Mesenchymal stem cell (in vitro differentiated cells and primary cell): ENCODE measurements around the gene MCCD1.

Experiments
- DNase-seq: peaks from one replicate; pipeline ENCODE4 v3.0.0-alpha.2; 2013
- H2AFZ ChIP-seq: one replicate; pipeline ENCODE4 v1.6.1; 2013; ENCODE audit warnings: low read depth, mild to moderate bottlenecking, control low read depth, inconsistent platforms, low read length, moderate library complexity
- H2AK5ac ChIP-seq: 2 replicates; pipeline ENCODE4 v1.6.1; 2013; ENCODE audit warnings: low read length, moderate library complexity, mild to moderate bottlenecking, inconsistent platforms; ENCODE audit not compliant: severe bottlenecking
- H2BK120ac ChIP-seq: one replicate; pipeline ENCODE4 v1.6.1; 2013; ENCODE audit warnings: low read depth, mild to moderate bottlenecking, inconsistent platforms, low read length, moderate library complexity
- H2BK12ac ChIP-seq, 2 experiments: one replicate each; pipeline ENCODE4 v1.6.1; 2013; ENCODE audit warnings: inconsistent platforms in 2 of 2, low read length in 2 of 2, mild to moderate bottlenecking in 2 of 2, moderate library complexity in 2 of 2, control low read depth in 1 of 2
- H2BK15ac ChIP-seq: one replicate; pipeline ENCODE4 v1.6.1; 2013; ENCODE audit warnings: mild to moderate bottlenecking, low read depth, inconsistent platforms; ENCODE audit not compliant: poor library complexity, severe bottlenecking
- H2BK5ac ChIP-seq: 2 replicates; pipeline ENCODE4 v1.6.1; 2013; ENCODE audit warnings: low read depth, mild to moderate bottlenecking, low read length, control low read depth, inconsistent platforms; ENCODE audit not compliant: poor library complexity, severe bottlenecking
- H3K14ac ChIP-seq, 2 experiments: one replicate each; pipeline ENCODE4 v1.6.1; 2013; ENCODE audit warnings: inconsistent platforms in 2 of 2, low read length in 2 of 2, control low read depth in 1 of 2, mild to moderate bottlenecking in 1 of 2, moderate library complexity in 1 of 2
- H3K18ac ChIP-seq, 2 experiments: one replicate each; pipeline ENCODE4 v1.6.1; 2013; ENCODE audit warnings: inconsistent platforms in 2 of 2, low read length in 2 of 2, control low read depth in 1 of 2, low read depth in 1 of 2, mild to moderate bottlenecking in 1 of 2
- H3K23ac ChIP-seq, 2 experiments: one replicate each; pipeline ENCODE4 v1.6.1; 2013; ENCODE audit warnings: inconsistent platforms in 2 of 2, low read length in 2 of 2, mild to moderate bottlenecking in 2 of 2, moderate library complexity in 2 of 2, control low read depth in 1 of 2
- H3K27ac ChIP-seq: 2 replicates; pipeline ENCODE4 v1.5.1; 2013; ENCODE audit warnings: mild to moderate bottlenecking, moderate library complexity, low read length, control low read depth, inconsistent platforms; ENCODE audit not compliant: poor library complexity, severe bottlenecking
- H3K27me3 ChIP-seq, 2 experiments: 2 replicates each; pipeline versions ENCODE4 v1.6.1 to v1.7.0; 2013; ENCODE audit warnings: low read length in 2 of 2, mild to moderate bottlenecking in 2 of 2, moderate library complexity in 2 of 2, control low read depth in 1 of 2, inconsistent platforms in 1 of 2; ENCODE audit not compliant: control insufficient read depth in 1 of 2, insufficient read depth in 1 of 2
- H3K36me3 ChIP-seq, 2 experiments: 2 replicates each; pipeline versions ENCODE4 v1.6.1 to v1.7.0; 2013; ENCODE audit warnings: low read length in 2 of 2, control low read depth in 1 of 2, inconsistent platforms in 1 of 2, low read depth in 1 of 2, mild to moderate bottlenecking in 1 of 2; ENCODE audit not compliant: insufficient read depth in 2 of 2, control insufficient read depth in 1 of 2
- H3K4ac ChIP-seq, 2 experiments: one replicate each; pipeline ENCODE4 v1.6.1; 2013; ENCODE audit warnings: inconsistent platforms in 2 of 2, low read length in 2 of 2, mild to moderate bottlenecking in 2 of 2, moderate library complexity in 2 of 2, control low read depth in 1 of 2, low read depth in 1 of 2
- H3K4me1 ChIP-seq: 2 replicates; pipeline ENCODE4 v1.6.1; 2013; ENCODE audit warnings: low read depth, low read length, control low read depth; ENCODE audit not compliant: control insufficient read depth, insufficient read depth
- H3K4me2 ChIP-seq: 2 replicates; pipeline ENCODE4 v1.6.1; 2013; ENCODE audit warnings: low read length, mild to moderate bottlenecking, inconsistent platforms; ENCODE audit not compliant: poor library complexity, severe bottlenecking
- H3K4me3 ChIP-seq, 2 experiments: 2 replicates each; pipeline versions ENCODE4 v1.5.1 to v1.7.0; 2013; ENCODE audit warnings: low read length in 2 of 2, mild to moderate bottlenecking in 2 of 2, control low read depth in 1 of 2, low read depth in 1 of 2; ENCODE audit not compliant: insufficient read depth in 1 of 2
- H3K79me1 ChIP-seq: replicated peaks from 2 replicates; pipeline ENCODE4 v1.6.1; 2013; ENCODE audit warnings: mild to moderate bottlenecking, control low read depth, low read length, inconsistent platforms; ENCODE audit not compliant: poor library complexity, severe bottlenecking
- H3K9ac ChIP-seq: 2 replicates; pipeline ENCODE4 v1.7.0; 2013; ENCODE audit warnings: mild to moderate bottlenecking, low read length, moderate library complexity
- H3K9me3 ChIP-seq: 2 replicates; pipeline ENCODE4 v1.7.0; 2013; ENCODE audit warnings: mild to moderate bottlenecking, low read length; ENCODE audit not compliant: control insufficient read depth
- H4K8ac ChIP-seq: one replicate; pipeline ENCODE4 v1.6.1; 2013; ENCODE audit warnings: inconsistent platforms, mild to moderate bottlenecking, low read length, moderate library complexity
- H4K91ac ChIP-seq: one replicate; pipeline ENCODE4 v1.6.1; 2013; ENCODE audit warnings: mild to moderate bottlenecking, low read length, inconsistent platforms
- WGBS: methylation state at CpG from one replicate; pipeline ENCODE4 v1.1.7; 2013; ENCODE audit warnings: mixed read lengths; 5-methylcytosine and 5-hydroxymethylcytosine counted together

MCCD1 gene

DNA sequence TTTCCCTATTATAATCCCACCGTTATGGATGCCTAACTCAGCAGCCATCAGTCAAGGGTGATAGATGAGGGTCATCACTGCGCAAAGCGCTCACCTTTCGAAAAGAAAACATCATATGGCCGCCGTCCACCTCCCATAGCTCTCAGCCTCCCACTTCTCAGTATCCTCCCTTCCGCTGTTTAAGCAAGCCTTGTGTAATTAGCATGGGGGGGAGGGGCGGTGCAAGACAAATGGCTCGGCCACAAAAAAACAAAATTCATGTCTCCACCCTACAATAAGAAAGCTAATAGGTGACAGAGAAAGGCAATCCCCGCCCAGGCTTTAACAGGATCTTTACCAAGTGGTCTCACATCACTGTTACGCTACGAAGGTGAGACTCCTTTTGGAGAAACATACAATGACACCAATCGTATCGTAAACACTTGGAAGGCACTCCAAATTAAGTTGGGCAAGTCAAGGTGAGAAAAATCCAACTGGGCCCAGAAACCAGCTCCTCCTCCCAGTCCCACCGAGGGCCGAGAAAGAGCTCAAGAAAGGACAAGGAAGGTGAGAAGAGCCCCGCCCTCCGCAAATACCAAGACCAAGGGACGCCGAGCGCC is 12.4 kb downstream of the MCCD1 start:
- Histone ChIP-seq H3K18ac (peak overlapping the region; percentile 78 to 96), H3K4ac (peak overlapping the region; percentile 69 to 98), H4K91ac (peak overlapping the region; percentile 87), H3K9ac (peak overlapping the region; percentile 98), H2BK120ac (peak overlapping the region; percentile 51), H3K4me3 (peak overlapping the region; percentile 66 to 95), H3K23ac (peak overlapping the region in 1 of 2 experiments; percentile 42), H3K9me3 (no peaks in the 10 kb centered on the region), H3K4me2 (peak overlapping the region; percentile 78), H3K27ac (peak overlapping the region; percentile 96), H2AFZ (no peak overlapping the region), H3K14ac (peak overlapping the region in 1 of 2 experiments; percentile 19), H3K36me3 (peaks cover 24 to 48% of the 10 kb centered on the region in 2 experiments), H3K4me1 (peaks cover 23% of the 10 kb centered on the region), H4K8ac (peak overlapping the region; percentile 67), H3K27me3 (no peaks in the 10 kb centered on the region), H2BK12ac (no peak overlapping the region), H2AK5ac (peak overlapping the region; percentile 54), H2BK5ac (peak overlapping the region; percentile 99), H2BK15ac (peak overlapping the region; percentile 37), H3K79me1 (peaks cover 21% of the 10 kb centered on the region)
- under 1% methylated on average over 21 of the region's 21 CpGs for WGBS
- peak; percentile 64 for DNase-seq

DNA sequence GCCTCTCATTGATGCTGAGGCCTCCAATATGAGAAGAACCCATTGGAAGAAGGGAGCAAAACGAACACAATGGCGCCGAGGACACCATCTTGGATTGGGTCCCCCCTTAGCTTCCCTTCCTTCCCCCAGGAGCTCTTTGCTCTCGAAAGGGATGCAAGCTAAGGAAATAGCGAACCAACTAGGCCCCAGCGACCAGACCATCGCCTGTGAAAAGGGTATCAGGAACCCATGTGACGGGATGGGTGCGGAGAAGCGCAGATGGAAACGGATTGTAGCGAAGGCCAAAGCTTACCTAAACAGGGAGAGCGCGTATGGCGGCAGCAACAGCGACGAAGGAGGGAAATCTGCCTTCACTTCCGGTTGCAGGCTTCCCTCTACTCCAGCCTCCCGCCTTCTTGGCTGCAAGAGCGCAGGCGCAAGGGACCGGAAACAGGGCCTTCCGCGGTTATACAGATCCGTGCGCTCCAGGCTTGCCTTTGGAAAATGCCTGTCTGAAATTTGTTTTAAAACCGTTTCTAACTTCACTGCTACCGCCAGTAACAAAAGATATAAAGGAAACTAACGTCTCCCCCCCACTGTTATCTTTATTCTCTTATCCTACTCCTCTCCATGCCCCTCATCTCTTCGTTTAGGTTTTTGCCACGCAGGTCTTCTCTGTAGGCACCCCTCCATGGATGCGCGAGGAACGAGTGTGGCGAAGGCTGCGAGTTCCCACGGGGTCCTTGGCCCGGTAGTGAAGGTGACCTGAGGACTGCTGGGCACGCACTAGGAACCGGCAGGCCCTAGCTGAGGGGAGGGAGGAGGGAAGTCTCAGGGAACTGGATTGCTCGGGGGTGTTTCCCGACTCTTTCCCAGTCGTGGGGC is 13.1 kb downstream of the MCCD1 start, which contains the start of gene DDX39B:
DDX39B (minus strand) TSS at position 346 of the 864 bp plus-strand sequence. CDS start 1,471 bp downstream, outside the sequence.
- Histone ChIP-seq H3K27ac (peak within 1 kb of the TSS; percentile 96), H4K8ac (peak within 1 kb of the TSS; percentile 67), H2BK5ac (peak within 1 kb of the TSS; percentile 99), H3K4me3 (peak within 1 kb of the TSS; percentile 66 to 95), H4K91ac (peak within 1 kb of the TSS; percentile 87), H3K4me1 (peaks cover 25% of the 10 kb centered on the region), H3K4ac (peak within 1 kb of the TSS; percentile 69 to 98), H2BK15ac (peak within 1 kb of the TSS; percentile 37), H3K36me3 (peaks cover 20 to 41% of the 10 kb centered on the region in 2 experiments), H3K23ac (peak within 1 kb of the TSS in 1 of 2 experiments; percentile 42), H3K9ac (peak within 1 kb of the TSS; percentile 98), H3K27me3 (no peaks in the 10 kb centered on the region), H3K14ac (peak within 1 kb of the TSS; percentile 19 to 68), H3K18ac (peak within 1 kb of the TSS; percentile 78 to 96), H3K79me1 (peaks cover 21% of the 10 kb centered on the region), H2BK120ac (peak within 1 kb of the TSS; percentile 51), H3K9me3 (no peaks in the 10 kb centered on the region), H3K4me2 (peak within 1 kb of the TSS; percentile 78), H2AK5ac (peak within 1 kb of the TSS; percentile 54), H2AFZ (peak within 1 kb of the TSS; percentile 36), H2BK12ac (no peak within 1 kb of the TSS)
- WGBS = under 1% methylated on average over 43 of the region's 43 CpGs
- peak; percentile 98 for DNase-seq

GRCh38 chr6:31543639-31544038 is 14.9 kb downstream of the MCCD1 start:
- Histone ChIP-seq H3K9me3 (no peaks in the 10 kb centered on the region), H4K8ac (no peak overlapping the region), H3K9ac (no peak overlapping the region), H2BK5ac (no peak overlapping the region), H2AK5ac (no peak overlapping the region), H3K4ac (no peak overlapping the region), H3K36me3 (peaks cover 14 to 27% of the 10 kb centered on the region in 2 experiments), H2BK120ac (no peak overlapping the region), H3K27me3 (no peaks in the 10 kb centered on the region), H4K91ac (no peak overlapping the region), H2BK15ac (no peak overlapping the region), H3K18ac (no peak overlapping the region), H2AFZ (no peak overlapping the region), H3K4me3 (no peak overlapping the region), H3K4me2 (no peak overlapping the region), H3K27ac (no peak overlapping the region), H3K14ac (no peak overlapping the region), H3K4me1 (peaks cover 29% of the 10 kb centered on the region), H3K23ac (no peak overlapping the region), H3K79me1 (peaks cover 25% of the 10 kb centered on the region), H2BK12ac (no peak overlapping the region)
- 98% methylated on average over 5 of the region's 6 CpGs for whole genome bisulfite sequencing
- no peak for DNase-seq

GRCh38 chr6:31544676-31545075 is 15.9 kb downstream of the MCCD1 start:
- Histone ChIP-seq H3K27ac (no peak overlapping the region), H2BK15ac (no peak overlapping the region), H2AK5ac (no peak overlapping the region), H2AFZ (no peak overlapping the region), H3K4me2 (no peak overlapping the region), H3K79me1 (peaks cover 27% of the 10 kb centered on the region), H4K91ac (no peak overlapping the region), H3K18ac (no peak overlapping the region), H3K4me1 (peaks cover 24% of the 10 kb centered on the region), H3K27me3 (no peaks in the 10 kb centered on the region), H3K36me3 (peaks cover 9 to 26% of the 10 kb centered on the region in 2 experiments), H3K9ac (peak overlapping the region; percentile 9), H4K8ac (no peak overlapping the region), H3K4ac (no peak overlapping the region), H3K4me3 (no peak overlapping the region), H2BK5ac (no peak overlapping the region), H2BK120ac (no peak overlapping the region), H3K23ac (no peak overlapping the region), H2BK12ac (no peak overlapping the region), H3K9me3 (no peaks in the 10 kb centered on the region), H3K14ac (no peak overlapping the region)
- 76% methylated on average over 2 of the region's 2 CpGs for WGBS
- no peak for DNase-seq
